ENCODE measurements around the gene MED25.

MED25 gene

GRCh38 chr19:49844138-49845095, 26.3 kb downstream of the MED25 start:
- Histone ChIP-seq H2AFZ (ENCODE audit: low read depth) (no peak overlapping the region), H3K27me3 (ENCODE audit: insufficient read depth, low read depth) (no peaks in the 10 kb centered on the region), H4K20me1 (ENCODE audit: insufficient read depth) (no peaks in the 10 kb centered on the region), H3K27ac (peak overlapping the region; percentile 48), H3K79me2 (ENCODE audit: insufficient read depth, low read depth) (no peaks in the 10 kb centered on the region), H3K36me3 (ENCODE audit: insufficient read depth) (no peaks in the 10 kb centered on the region), H3K4me2 (peak overlapping the region; percentile 53), H3K9ac (no peak overlapping the region), H3K4me3 (IDR thresholded peaks at IDR 0.05; ENCODE audit: insufficient read depth, low read depth, low read length) (no peak overlapping the region), H3K4me1 (ENCODE audit: low read depth, poor library complexity, severe bottlenecking) (peaks cover 53% of the 10 kb centered on the region)
- TF ChIP-seq, protein P1, sequence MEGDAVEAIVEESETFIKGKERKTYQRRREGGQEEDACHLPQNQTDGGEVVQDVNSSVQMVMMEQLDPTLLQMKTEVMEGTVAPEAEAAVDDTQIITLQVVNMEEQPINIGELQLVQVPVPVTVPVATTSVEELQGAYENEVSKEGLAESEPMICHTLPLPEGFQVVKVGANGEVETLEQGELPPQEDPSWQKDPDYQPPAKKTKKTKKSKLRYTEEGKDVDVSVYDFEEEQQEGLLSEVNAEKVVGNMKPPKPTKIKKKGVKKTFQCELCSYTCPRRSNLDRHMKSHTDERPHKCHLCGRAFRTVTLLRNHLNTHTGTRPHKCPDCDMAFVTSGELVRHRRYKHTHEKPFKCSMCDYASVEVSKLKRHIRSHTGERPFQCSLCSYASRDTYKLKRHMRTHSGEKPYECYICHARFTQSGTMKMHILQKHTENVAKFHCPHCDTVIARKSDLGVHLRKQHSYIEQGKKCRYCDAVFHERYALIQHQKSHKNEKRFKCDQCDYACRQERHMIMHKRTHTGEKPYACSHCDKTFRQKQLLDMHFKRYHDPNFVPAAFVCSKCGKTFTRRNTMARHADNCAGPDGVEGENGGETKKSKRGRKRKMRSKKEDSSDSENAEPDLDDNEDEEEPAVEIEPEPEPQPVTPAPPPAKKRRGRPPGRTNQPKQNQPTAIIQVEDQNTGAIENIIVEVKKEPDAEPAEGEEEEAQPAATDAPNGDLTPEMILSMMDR (conservative IDR thresholded peaks at IDR 0.05; ENCODE audit: low read depth, low read length), result no peak

DNA sequence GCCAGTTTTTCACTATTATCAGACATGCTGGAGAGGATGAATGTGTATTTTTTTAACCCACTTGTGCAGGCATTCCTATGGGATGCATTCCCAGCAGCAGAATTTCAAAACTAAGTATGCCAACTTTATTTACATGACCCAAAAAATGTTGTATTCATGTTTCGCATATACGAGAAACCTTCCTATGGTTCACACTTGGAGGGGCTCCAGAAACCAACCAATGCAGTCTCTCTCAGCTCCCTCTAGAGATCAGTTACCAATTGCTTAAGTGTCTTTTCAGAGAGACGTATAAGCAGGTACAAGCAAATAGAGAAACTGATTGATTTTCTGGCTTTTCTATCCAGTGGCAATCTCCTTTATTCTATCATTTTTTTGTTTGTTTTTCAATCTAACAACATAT, 27.3 kb downstream of the MED25 start:
- Histone ChIP-seq H3K4me2 (peak overlapping the region; percentile 53), H3K9ac (no peak overlapping the region), H3K36me3 (ENCODE audit: insufficient read depth) (no peaks in the 10 kb centered on the region), H2AFZ (ENCODE audit: low read depth) (no peak overlapping the region), H3K79me2 (ENCODE audit: insufficient read depth, low read depth) (peaks cover 5% of the 10 kb centered on the region; the same call in 1 of the 2 replicates), H3K4me3 (IDR thresholded peaks at IDR 0.05; ENCODE audit: insufficient read depth, low read depth, low read length) (no peak overlapping the region), H3K27me3 (ENCODE audit: insufficient read depth, low read depth) (no peaks in the 10 kb centered on the region), H3K27ac (peak overlapping the region; percentile 48), H3K4me1 (ENCODE audit: low read depth, poor library complexity, severe bottlenecking) (peaks cover 62% of the 10 kb centered on the region), H4K20me1 (ENCODE audit: insufficient read depth) (no peaks in the 10 kb centered on the region)
- TF ChIP-seq, protein P1 (conservative IDR thresholded peaks at IDR 0.05; ENCODE audit: low read depth, low read length), result no peak

GRCh38 chr19:49846408-49846807, 28.3 kb downstream of the MED25 start:
- H3K4me2 ChIP-seq, result no peak overlapping the region; the same call in 1 of the 2 replicates
- H3K4me1 ChIP-seq (ENCODE audit: low read depth, poor library complexity, severe bottlenecking), result peaks cover 62% of the 10 kb centered on the region
- H3K27ac ChIP-seq, result no peak overlapping the region
- TF ChIP-seq, protein P1 (conservative IDR thresholded peaks at IDR 0.05; ENCODE audit: low read depth, low read length), result no peak
- no peak overlapping the region for H3K9ac ChIP-seq
- no peak overlapping the region for H3K4me3 ChIP-seq (IDR thresholded peaks at IDR 0.05; ENCODE audit: insufficient read depth, low read depth, low read length)
- no peaks in the 10 kb centered on the region for H3K36me3 ChIP-seq (ENCODE audit: insufficient read depth)
- H2AFZ ChIP-seq (ENCODE audit: low read depth), result no peak overlapping the region
- H4K20me1 ChIP-seq (ENCODE audit: insufficient read depth), result no peaks in the 10 kb centered on the region
- H3K79me2 ChIP-seq (ENCODE audit: insufficient read depth, low read depth), result peaks cover 5% of the 10 kb centered on the region; the same call in 1 of the 2 replicates
- H3K27me3 ChIP-seq (ENCODE audit: insufficient read depth, low read depth), result no peaks in the 10 kb centered on the region

GRCh38 chr19:49847731-49848696, 29.9 kb downstream of the MED25 start:
- H4K20me1 ChIP-seq (ENCODE audit: insufficient read depth), result no peaks in the 10 kb centered on the region
- H2AFZ ChIP-seq (ENCODE audit: low read depth), result no peak overlapping the region
- TF ChIP-seq, protein P1 (conservative IDR thresholded peaks at IDR 0.05; ENCODE audit: low read depth, low read length), result no peak
- peaks cover 73% of the 10 kb centered on the region for H3K4me1 ChIP-seq (ENCODE audit: low read depth, poor library complexity, severe bottlenecking)
- H3K27ac ChIP-seq, result peak overlapping the region; percentile 2; the same call in 1 of the 2 replicates
- no peak overlapping the region for H3K9ac ChIP-seq
- no peaks in the 10 kb centered on the region for H3K36me3 ChIP-seq (ENCODE audit: insufficient read depth)
- no peaks in the 10 kb centered on the region for H3K27me3 ChIP-seq (ENCODE audit: insufficient read depth, low read depth)
- peaks cover 19% of the 10 kb centered on the region for H3K79me2 ChIP-seq (ENCODE audit: insufficient read depth, low read depth)
- no peak overlapping the region for H3K4me3 ChIP-seq (IDR thresholded peaks at IDR 0.05; ENCODE audit: insufficient read depth, low read depth, low read length)
- peak overlapping the region; percentile 32; the same call in 1 of the 2 replicates for H3K4me2 ChIP-seq
